Neural cell (in vitro differentiated cells): ENCODE results near the gene SPECC1L. TPM values are rescaled to one million over a fixed set of nuclear protein-coding genes. Genes with fewer than 3 reads are reported as not detected.
"Not testable (repeated sequence)": the region's sequence is repeated elsewhere in the genome, so short reads cannot be mapped to it uniquely, and the experiment has no call there.

Experiments
- H2AFZ ChIP-seq: fragments of 200-600, 300-800 bp; sonication (generic), shearing (Covaris generic); 2 replicates; pipeline ENCODE4 v1.6.0; 2014; ENCODE audit warnings: low read depth, mild to moderate bottlenecking, antibody characterized with exemption, low read length, moderate library complexity
- H3F3A ChIP-seq: fragments of 200-600 bp; shearing (Covaris generic); 2 replicates; pipeline ENCODE4 v1.6.1; 2016; ENCODE audit warnings: mild to moderate bottlenecking, moderate library complexity, mixed read lengths, antibody characterized with exemption, low read length; ENCODE audit not compliant: insufficient read depth, poor library complexity, severe bottlenecking
- H3K27ac ChIP-seq: fragments of 200-600, 300-800 bp; sonication (generic), shearing (Covaris generic); 2 replicates; pipeline ENCODE4 v1.5.1; 2014; ENCODE audit warnings: mild to moderate bottlenecking, low read length, moderate library complexity
- H3K27me3 ChIP-seq: fragments of 300-800, 200-600 bp; sonication (generic), shearing (Covaris generic); 2 replicates; pipeline ENCODE4 v1.6.0; 2014; ENCODE audit warnings: mild to moderate bottlenecking, low read depth, low read length, moderate library complexity; ENCODE audit not compliant: insufficient read depth
- H3K36me3 ChIP-seq: fragments of 300-800, 200-600 bp; sonication (generic), shearing (Covaris generic); 2 replicates; pipeline ENCODE4 v1.5.1; 2014; ENCODE audit warnings: mild to moderate bottlenecking, antibody characterized with exemption, low read length, moderate library complexity; ENCODE audit not compliant: insufficient read depth
- H3K4me2 ChIP-seq: fragments of 300-800, 200-600 bp; sonication (generic), shearing (Covaris generic); 2 replicates; pipeline ENCODE4 v1.6.0; 2014; ENCODE audit warnings: mild to moderate bottlenecking, low read length
- H3K4me3 ChIP-seq: fragments of 300-800, 200-600 bp; sonication (generic), shearing (Covaris generic); 2 replicates; pipeline ENCODE4 v1.5.1; 2014; ENCODE audit warnings: mild to moderate bottlenecking, low read length, moderate library complexity
- H3K79me2 ChIP-seq: fragments of 200-600 bp; shearing (Covaris generic); replicated peaks from 2 replicates; pipeline ENCODE4 v1.6.0; 2014; ENCODE audit warnings: mild to moderate bottlenecking, low read length, moderate library complexity; ENCODE audit not compliant: insufficient read depth
- H3K9ac ChIP-seq: fragments of 300-800, 200-600 bp; sonication (generic), shearing (Covaris generic); 2 replicates; pipeline ENCODE4 v1.6.1; 2016; ENCODE audit warnings: mild to moderate bottlenecking, low read length, mixed read lengths
- H3K9me2 ChIP-seq: fragments of 200-600 bp; shearing (Covaris generic); 2 replicates; pipeline ENCODE4 v1.6.1; 2016; ENCODE audit warnings: mild to moderate bottlenecking, low read length, mixed read lengths; ENCODE audit not compliant: insufficient read depth
- H3K9me3 ChIP-seq: fragments of 200-600, 300-800 bp; sonication (generic), shearing (Covaris generic); 2 replicates; pipeline ENCODE4 v1.6.1; 2016; ENCODE audit warnings: mild to moderate bottlenecking, mixed run types, low read length, moderate library complexity, mixed read lengths
- H4K20me1 ChIP-seq: fragments of 200-600 bp; shearing (Covaris generic); 2 replicates; pipeline ENCODE4 v1.6.1; 2016; ENCODE audit warnings: mild to moderate bottlenecking, mixed run types; ENCODE audit not compliant: insufficient read depth
- EP300 ChIP-seq: fragments of 450-650 bp; conservative IDR thresholded peaks from 2 replicates; pipeline ENCODE4 v1.6.1; 2014; ENCODE audit warnings: antibody characterized with exemption, mild to moderate bottlenecking, moderate library complexity; ENCODE audit not compliant: poor library complexity, severe bottlenecking
- EZH2 ChIP-seq: fragments of 200-600, 300-800 bp; shearing (Covaris generic), sonication (generic); IDR thresholded peaks from 2 replicates; pipeline ENCODE4 v1.6.1; 2014; ENCODE audit warnings: antibody characterized with exemption, low read length, borderline replicate concordance, mild to moderate bottlenecking; ENCODE audit not compliant: insufficient read depth, poor library complexity, severe bottlenecking
- MXI1 ChIP-seq: fragments of 450-650 bp; conservative IDR thresholded peaks from 2 replicates; pipeline ENCODE4 v1.6.1; 2014; ENCODE audit warnings: antibody characterized with exemption, mild to moderate bottlenecking; ENCODE audit not compliant: poor library complexity, severe bottlenecking
- POLR2AphosphoS5 ChIP-seq: IDR thresholded peaks from 2 replicates; pipeline ENCODE4 v1.6.1; 2012
- RAD21 ChIP-seq: fragments of 450-650 bp; conservative IDR thresholded peaks from 2 replicates; pipeline ENCODE4 v1.6.1; 2014; ENCODE audit warnings: antibody characterized with exemption, mild to moderate bottlenecking, moderate library complexity
- SMC3 ChIP-seq: fragments of 450-650 bp; conservative IDR thresholded peaks from 2 replicates; pipeline ENCODE4 v1.6.1; 2014; ENCODE audit warnings: antibody characterized with exemption, mild to moderate bottlenecking, moderate library complexity; ENCODE audit not compliant: poor library complexity
- TAF1 ChIP-seq: IDR thresholded peaks from 2 replicates; pipeline ENCODE4 v1.6.1; 2012; ENCODE audit warnings: low read depth
- polyA plus RNA-seq: library from polyadenylated mRNA; depleted of rRNA; stranded (reverse); fragments of >200 nt; gene quantifications from 2 replicates; pipeline ENCODE4 v1.2.3, GENCODE V29; 2014
- TF ChIP-seq, protein P1 (sequence below): fragments of 450-650 bp; IDR thresholded peaks from 2 replicates; pipeline ENCODE4 v1.5.1; 2014; ENCODE audit warnings: antibody characterized with exemption, mild to moderate bottlenecking, moderate library complexity; ENCODE audit not compliant: poor library complexity, severe bottlenecking
- TF ChIP-seq, protein P2 (sequence below): IDR thresholded peaks from 2 replicates; pipeline ENCODE4 v1.6.1; 2012; ENCODE audit warnings: borderline replicate concordance

SPECC1L gene
- polyA plus RNA-seq, 1 donor from 2014 or later: 27.1 TPM

DNA sequence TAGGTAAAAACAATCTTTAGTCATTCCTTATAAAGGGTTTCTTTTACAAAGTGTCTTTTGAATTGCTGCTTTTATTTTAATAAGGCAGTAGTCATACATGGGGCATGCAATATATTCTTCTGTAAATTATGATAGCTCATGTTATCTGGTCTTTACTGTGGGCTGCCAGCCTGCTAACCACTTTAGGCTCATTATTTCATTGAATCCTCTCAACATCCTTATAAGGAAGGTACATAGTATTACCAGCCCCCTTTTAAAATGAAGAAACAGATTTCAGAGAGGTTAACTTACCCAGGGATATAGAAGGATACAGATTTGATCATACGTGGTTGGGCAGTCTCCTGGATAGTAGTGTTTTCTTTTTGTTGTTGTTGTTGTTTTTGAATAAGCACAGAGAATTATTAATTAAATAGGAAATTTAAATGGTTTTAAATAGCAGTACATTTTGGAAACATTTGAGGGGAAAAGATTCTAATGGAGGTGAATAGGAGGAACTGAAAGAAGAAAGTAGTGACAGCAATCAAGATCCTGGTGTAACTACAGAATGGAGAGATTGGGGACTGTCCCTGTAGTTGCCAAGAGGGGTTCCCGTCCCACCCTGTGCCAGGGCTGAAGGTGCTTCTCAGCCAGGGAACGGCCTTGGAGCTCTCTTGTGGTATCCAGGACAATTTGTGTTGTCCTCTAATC, 21.0 kb downstream of the SPECC1L start:
- Histone ChIP-seq H2AFZ (no peak overlapping the region), H3K9ac (no peak overlapping the region), H4K20me1 (no peaks in the 10 kb centered on the region), H3K9me2 (no peaks in the 10 kb centered on the region), H3K9me3 (no peaks in the 10 kb centered on the region), H3F3A (no peaks in the 10 kb centered on the region), H3K36me3 (no peaks in the 10 kb centered on the region), H3K4me3 (no peak overlapping the region), H3K27ac (no peak overlapping the region), H3K79me2 (peaks cover 9% of the 10 kb centered on the region), H3K4me2 (no peak overlapping the region), H3K27me3 (no peaks in the 10 kb centered on the region)
- TF ChIP-seq MXI1 (no peak), TAF1 (no peak), RAD21 (no peak), EP300 (no peak), POLR2AphosphoS5 (no peak), EZH2 (no peak), SMC3 (no peak)
- TF ChIP-seq, protein P1, sequence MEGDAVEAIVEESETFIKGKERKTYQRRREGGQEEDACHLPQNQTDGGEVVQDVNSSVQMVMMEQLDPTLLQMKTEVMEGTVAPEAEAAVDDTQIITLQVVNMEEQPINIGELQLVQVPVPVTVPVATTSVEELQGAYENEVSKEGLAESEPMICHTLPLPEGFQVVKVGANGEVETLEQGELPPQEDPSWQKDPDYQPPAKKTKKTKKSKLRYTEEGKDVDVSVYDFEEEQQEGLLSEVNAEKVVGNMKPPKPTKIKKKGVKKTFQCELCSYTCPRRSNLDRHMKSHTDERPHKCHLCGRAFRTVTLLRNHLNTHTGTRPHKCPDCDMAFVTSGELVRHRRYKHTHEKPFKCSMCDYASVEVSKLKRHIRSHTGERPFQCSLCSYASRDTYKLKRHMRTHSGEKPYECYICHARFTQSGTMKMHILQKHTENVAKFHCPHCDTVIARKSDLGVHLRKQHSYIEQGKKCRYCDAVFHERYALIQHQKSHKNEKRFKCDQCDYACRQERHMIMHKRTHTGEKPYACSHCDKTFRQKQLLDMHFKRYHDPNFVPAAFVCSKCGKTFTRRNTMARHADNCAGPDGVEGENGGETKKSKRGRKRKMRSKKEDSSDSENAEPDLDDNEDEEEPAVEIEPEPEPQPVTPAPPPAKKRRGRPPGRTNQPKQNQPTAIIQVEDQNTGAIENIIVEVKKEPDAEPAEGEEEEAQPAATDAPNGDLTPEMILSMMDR: no peak
- TF ChIP-seq, protein P2, sequence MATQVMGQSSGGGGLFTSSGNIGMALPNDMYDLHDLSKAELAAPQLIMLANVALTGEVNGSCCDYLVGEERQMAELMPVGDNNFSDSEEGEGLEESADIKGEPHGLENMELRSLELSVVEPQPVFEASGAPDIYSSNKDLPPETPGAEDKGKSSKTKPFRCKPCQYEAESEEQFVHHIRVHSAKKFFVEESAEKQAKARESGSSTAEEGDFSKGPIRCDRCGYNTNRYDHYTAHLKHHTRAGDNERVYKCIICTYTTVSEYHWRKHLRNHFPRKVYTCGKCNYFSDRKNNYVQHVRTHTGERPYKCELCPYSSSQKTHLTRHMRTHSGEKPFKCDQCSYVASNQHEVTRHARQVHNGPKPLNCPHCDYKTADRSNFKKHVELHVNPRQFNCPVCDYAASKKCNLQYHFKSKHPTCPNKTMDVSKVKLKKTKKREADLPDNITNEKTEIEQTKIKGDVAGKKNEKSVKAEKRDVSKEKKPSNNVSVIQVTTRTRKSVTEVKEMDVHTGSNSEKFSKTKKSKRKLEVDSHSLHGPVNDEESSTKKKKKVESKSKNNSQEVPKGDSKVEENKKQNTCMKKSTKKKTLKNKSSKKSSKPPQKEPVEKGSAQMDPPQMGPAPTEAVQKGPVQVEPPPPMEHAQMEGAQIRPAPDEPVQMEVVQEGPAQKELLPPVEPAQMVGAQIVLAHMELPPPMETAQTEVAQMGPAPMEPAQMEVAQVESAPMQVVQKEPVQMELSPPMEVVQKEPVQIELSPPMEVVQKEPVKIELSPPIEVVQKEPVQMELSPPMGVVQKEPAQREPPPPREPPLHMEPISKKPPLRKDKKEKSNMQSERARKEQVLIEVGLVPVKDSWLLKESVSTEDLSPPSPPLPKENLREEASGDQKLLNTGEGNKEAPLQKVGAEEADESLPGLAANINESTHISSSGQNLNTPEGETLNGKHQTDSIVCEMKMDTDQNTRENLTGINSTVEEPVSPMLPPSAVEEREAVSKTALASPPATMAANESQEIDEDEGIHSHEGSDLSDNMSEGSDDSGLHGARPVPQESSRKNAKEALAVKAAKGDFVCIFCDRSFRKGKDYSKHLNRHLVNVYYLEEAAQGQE: no peak

GRCh38 chr22:24292202-24292830, 21.7 kb downstream of the SPECC1L start:
- H3K4me3 ChIP-seq, H3F3A ChIP-seq, H4K20me1 ChIP-seq, H3K79me2 ChIP-seq, H3K9me3 ChIP-seq, H3K27ac ChIP-seq, H3K9me2 ChIP-seq, H3K36me3 ChIP-seq, H3K27me3 ChIP-seq, H2AFZ ChIP-seq, H3K9ac ChIP-seq, H3K4me2 ChIP-seq: not testable (repeated sequence)

DNA sequence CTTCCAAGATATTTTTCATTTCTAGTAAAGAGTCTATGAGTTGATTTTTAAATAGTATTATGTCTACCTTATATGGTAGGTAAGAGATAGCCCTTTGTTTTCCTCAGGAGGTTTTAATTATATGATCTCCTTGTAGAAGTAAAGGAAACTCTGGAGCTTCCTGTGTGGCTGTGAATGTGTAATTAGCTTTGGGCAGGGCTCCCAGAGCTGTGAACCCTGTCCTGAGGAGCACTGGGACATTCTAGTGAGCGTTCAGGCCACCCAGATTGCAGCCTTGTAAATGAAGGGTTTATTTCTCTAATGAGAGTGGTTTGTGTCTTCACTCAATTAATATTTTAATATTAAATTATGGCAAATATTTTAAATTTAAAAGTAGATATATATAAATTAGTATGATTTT, 24.3 kb downstream of the SPECC1L start:
- not testable (repeated sequence) for H3K9me3 ChIP-seq, H3K9me2 ChIP-seq, H2AFZ ChIP-seq, H3K36me3 ChIP-seq, H3K4me3 ChIP-seq, H3K4me2 ChIP-seq, H3K9ac ChIP-seq, H3K27me3 ChIP-seq, H3K27ac ChIP-seq, H4K20me1 ChIP-seq, H3F3A ChIP-seq
- H3K79me2 ChIP-seq: peaks cover 11% of the 10 kb centered on the region

GRCh38 chr22:24298497-24299155, 28.0 kb downstream of the SPECC1L start:
- H3K9me3 ChIP-seq, H3K79me2 ChIP-seq, H3K9ac ChIP-seq, H3K27ac ChIP-seq, H3K36me3 ChIP-seq, H3K4me2 ChIP-seq, H3K4me3 ChIP-seq, H3F3A ChIP-seq, H3K9me2 ChIP-seq, H3K27me3 ChIP-seq, H4K20me1 ChIP-seq, H2AFZ ChIP-seq: not testable (repeated sequence)

GRCh38 chr22:24300522-24300921, 29.9 kb downstream of the SPECC1L start:
- not testable (repeated sequence) for H3K9me3 ChIP-seq, H3K27ac ChIP-seq, H3K4me2 ChIP-seq, H3K9ac ChIP-seq, H3K79me2 ChIP-seq, H4K20me1 ChIP-seq, H3K36me3 ChIP-seq, H2AFZ ChIP-seq, H3K4me3 ChIP-seq, H3K9me2 ChIP-seq, H3K27me3 ChIP-seq, H3F3A ChIP-seq
